Mesendoderm (in vitro differentiated cells): Measurements from ENCODE around the gene HLA-C. TPM values are rescaled to one million over a fixed set of nuclear protein-coding genes. Genes with fewer than 3 reads are reported as not detected.

Experiments used
- DNase-seq: peaks from one replicate; pipeline ENCODE4 v3.0.0; 2013
- H2AK5ac ChIP-seq: 2 replicates; pipeline ENCODE4 v1.6.1; 2013; ENCODE audit warnings: low read length, inconsistent platforms
- H2BK120ac ChIP-seq: 2 replicates; pipeline ENCODE4 v1.6.1; 2013; ENCODE audit warnings: low read depth, mild to moderate bottlenecking, low read length, moderate library complexity, mixed read lengths
- H2BK15ac ChIP-seq: replicated peaks from 2 replicates; pipeline ENCODE4 v1.6.1; 2013; ENCODE audit warnings: low read depth, mild to moderate bottlenecking, moderate library complexity
- H2BK5ac ChIP-seq: 2 replicates; pipeline ENCODE4 v1.6.1; 2013; ENCODE audit warnings: low read length, inconsistent platforms
- H3K18ac ChIP-seq: 2 replicates; pipeline ENCODE4 v1.6.1; 2013; ENCODE audit warnings: mild to moderate bottlenecking, low read length, mixed read lengths
- H3K23ac ChIP-seq: one replicate; pipeline ENCODE4 v1.6.1; 2013; ENCODE audit warnings: low read length
- H3K27ac ChIP-seq: 2 replicates; pipeline ENCODE4 v1.5.1; 2013; ENCODE audit warnings: low read depth, mild to moderate bottlenecking, inconsistent platforms, low read length, moderate library complexity
- H3K27me3 ChIP-seq: 2 replicates; pipeline ENCODE4 v1.6.1; 2013; ENCODE audit warnings: low read length, control low read depth, mild to moderate bottlenecking, inconsistent platforms; ENCODE audit not compliant: insufficient read depth, poor library complexity
- H3K36me3 ChIP-seq: 2 replicates; pipeline ENCODE4 v1.6.1; 2013; ENCODE audit warnings: low read length, inconsistent platforms; ENCODE audit not compliant: control insufficient read depth, insufficient read depth
- H3K4ac ChIP-seq: one replicate; pipeline ENCODE4 v1.6.1; 2013; ENCODE audit warnings: low read depth, mild to moderate bottlenecking, low read length, moderate library complexity
- H3K4me1 ChIP-seq: 2 replicates; pipeline ENCODE4 v1.6.1; 2013; ENCODE audit warnings: low read depth, low read length, inconsistent platforms; ENCODE audit not compliant: control insufficient read depth
- H3K4me2 ChIP-seq: 2 replicates; pipeline ENCODE4 v1.6.1; 2013; ENCODE audit warnings: low read length
- H3K4me3 ChIP-seq: 2 replicates; pipeline ENCODE4 v1.5.1; 2013; ENCODE audit warnings: mild to moderate bottlenecking, low read length
- H3K56ac ChIP-seq: one replicate; pipeline ENCODE4 v1.6.1; 2013; ENCODE audit warnings: low read length
- H3K79me1 ChIP-seq: 2 replicates; pipeline ENCODE4 v1.6.1; 2013; ENCODE audit warnings: low read length, inconsistent platforms
- H3K79me2 ChIP-seq: 2 replicates; pipeline ENCODE4 v1.6.1; 2013; ENCODE audit warnings: mild to moderate bottlenecking, low read length; ENCODE audit not compliant: control insufficient read depth, insufficient read depth
- H3K9ac ChIP-seq: 2 replicates; pipeline ENCODE4 v1.6.1; 2013; ENCODE audit warnings: low read length, inconsistent platforms
- H4K5ac ChIP-seq: one replicate; pipeline ENCODE4 v1.6.1; 2013; ENCODE audit warnings: low read length
- H4K8ac ChIP-seq: one replicate; pipeline ENCODE4 v1.6.1; 2013; ENCODE audit warnings: low read depth, mild to moderate bottlenecking, control low read depth, low read length, moderate library complexity
- WGBS: extraction: QIAGEN DNeasy Blood & Tissue Kit; methylation state at CpG from one replicate; pipeline ENCODE4 v1.1.7; 2013; ENCODE audit warnings: low lambda C conversion rate, missing lambda C conversion rate; ENCODE audit not compliant: insufficient coverage; ENCODE audit errors: extremely low coverage; 5-methylcytosine and 5-hydroxymethylcytosine counted together
- small RNA-seq: library from polyadenylated mRNA; stranded (forward); fragments of <200 nt; extraction: miRNeasy Mini kit (QIAGEN cat#:217004); gene quantifications from one replicate; pipeline ENCODE3, GENCODE V24; 2013; ENCODE audit not compliant: insufficient read depth

HLA-C gene

GRCh38 chr6:31225735-31226134 is 46.2 kb downstream of the HLA-C start:
- H4K5ac ChIP-seq: no peak overlapping the region
- H2BK5ac ChIP-seq: no peak overlapping the region
- no peaks in the 10 kb centered on the region for H3K79me1 ChIP-seq
- DNase-seq: no peak
- no peaks in the 10 kb centered on the region for H3K4me1 ChIP-seq
- no CpG with 5 or more reads among the region's 7 CpGs for WGBS
- no peak overlapping the region for H2BK15ac ChIP-seq
- no peak overlapping the region for H4K8ac ChIP-seq
- H2BK120ac ChIP-seq: no peak overlapping the region
- no peak overlapping the region for H3K9ac ChIP-seq
- no peak overlapping the region for H3K23ac ChIP-seq
- no peak overlapping the region for H3K56ac ChIP-seq
- H2AK5ac ChIP-seq: no peak overlapping the region
- no peak overlapping the region for H3K4ac ChIP-seq
- H3K36me3 ChIP-seq: no peaks in the 10 kb centered on the region
- no peak overlapping the region for H3K18ac ChIP-seq
- H3K79me2 ChIP-seq: no peaks in the 10 kb centered on the region
- no peak overlapping the region for H3K27ac ChIP-seq
- H3K4me3 ChIP-seq: no peak overlapping the region
- no peak overlapping the region for H3K4me2 ChIP-seq
- no peaks in the 10 kb centered on the region for H3K27me3 ChIP-seq

GRCh38 chr6:31222496-31222895 is 49.4 kb downstream of the HLA-C start:
- H3K56ac ChIP-seq: no peak overlapping the region
- no peaks in the 10 kb centered on the region for H3K36me3 ChIP-seq
- H2BK120ac ChIP-seq: no peak overlapping the region
- no peak overlapping the region for H3K18ac ChIP-seq
- H2BK15ac ChIP-seq: no peak overlapping the region
- H3K9ac ChIP-seq: no peak overlapping the region
- no peak overlapping the region for H3K4me3 ChIP-seq
- no peak overlapping the region for H3K27ac ChIP-seq
- DNase-seq: no peak
- no peak overlapping the region for H3K4me2 ChIP-seq
- no peaks in the 10 kb centered on the region for H3K79me2 ChIP-seq
- no peak overlapping the region for H4K8ac ChIP-seq
- H3K27me3 ChIP-seq: no peaks in the 10 kb centered on the region
- no peak overlapping the region for H2BK5ac ChIP-seq
- no peak overlapping the region for H2AK5ac ChIP-seq
- H3K4ac ChIP-seq: no peak overlapping the region
- no peak overlapping the region for H4K5ac ChIP-seq
- H3K4me1 ChIP-seq: no peaks in the 10 kb centered on the region
- no peak overlapping the region for H3K23ac ChIP-seq
- no peaks in the 10 kb centered on the region for H3K79me1 ChIP-seq

Small RNA genes lying within 50 kb of the gene (small RNA-seq; reads per million reads assigned to genes)
- gene AL662844.1: not detected
